GM19043 (cell line): ENCODE measurements around the gene COL6A3.
"Not testable (repeated sequence)": the region's sequence is repeated elsewhere in the genome, so short reads cannot be mapped to it uniquely, and the experiment has no call there.

Experiments
- ATAC-seq: cut with Tn5 transposase; IDR thresholded peaks from one replicate; pipeline ENCODE4 v1.9.1; 2021; ENCODE audit warnings: low read depth; ENCODE audit not compliant: unreplicated experiment

The COL6A3 gene

GRCh38 chr2:237418300-237418699, 4.3 kb upstream of the COL6A3 start:
- ATAC-seq, result no peak

- ATAC-seq, result no peak
Measured at GRCh38 chr2:237412988-237413776, 782 bp downstream of the COL6A3 start.

GRCh38 chr2:237412646-237412987, 1.3 kb downstream of the COL6A3 start:
- ATAC-seq, result no peak

GRCh38 chr2:237411683-237412423, 2.1 kb downstream of the COL6A3 start:
- no peak for ATAC-seq

- ATAC-seq, result no peak
Measured at GRCh38 chr2:237411092-237411601, 2.8 kb downstream of the COL6A3 start.

- ATAC-seq, result not testable (repeated sequence)
Measured at GRCh38 chr2:237409263-237409662, 4.7 kb downstream of the COL6A3 start.

GRCh38 chr2:237408335-237409000, 5.5 kb downstream of the COL6A3 start:
- ATAC-seq, result no peak

- ATAC-seq, result no peak
Measured at GRCh38 chr2:237407700-237408099, 6.3 kb downstream of the COL6A3 start.

GRCh38 chr2:237406371-237406895, 7.5 kb downstream of the COL6A3 start:
- no peak for ATAC-seq

GRCh38 chr2:237405605-237406004, 8.4 kb downstream of the COL6A3 start:
- no peak for ATAC-seq

- no peak for ATAC-seq
Measured at GRCh38 chr2:237405006-237405559, 8.9 kb downstream of the COL6A3 start.

GRCh38 chr2:237404413-237404812, 9.6 kb downstream of the COL6A3 start:
- ATAC-seq, result no peak

- no peak for ATAC-seq
Measured at GRCh38 chr2:237403024-237403882, 10.7 kb downstream of the COL6A3 start.

- no peak for ATAC-seq
Measured at GRCh38 chr2:237400199-237400598, 13.8 kb downstream of the COL6A3 start.

GRCh38 chr2:237397072-237397471, 16.9 kb downstream of the COL6A3 start:
- ATAC-seq, result no peak

- ATAC-seq, result no peak
Measured at GRCh38 chr2:237393523-237393922, 20.4 kb downstream of the COL6A3 start.

GRCh38 chr2:237392186-237392585, 21.8 kb downstream of the COL6A3 start:
- ATAC-seq, result no peak

GRCh38 chr2:237391140-237391539, 22.8 kb downstream of the COL6A3 start:
- no peak for ATAC-seq

- ATAC-seq, result no peak
Measured at GRCh38 chr2:237390235-237390634, 23.7 kb downstream of the COL6A3 start.

- no peak for ATAC-seq
Measured at GRCh38 chr2:237389831-237390230, 24.1 kb downstream of the COL6A3 start.
